Upper lobe of left lung (tissue), 4 donors: Measurements from ENCODE around the gene FNDC4.

Source experiments
- EP300 ChIP-seq, 4 donors: sonication (generic); formaldehyde crosslinking; IDR thresholded peaks; one replicate each; pipeline ENCODE4 v1.5.1; 2017; ENCODE audit warnings: antibody characterized with exemption in 4 of 4, control low read depth in 2 of 4
- POLR2A ChIP-seq, 4 donors: fragments of 450-650 bp; IDR thresholded peaks; one replicate each; pipeline ENCODE4 v1.5.1; 2016 to 2017; ENCODE audit warnings: antibody characterized with exemption in 4 of 4, mild to moderate bottlenecking in 2 of 4
- POLR2AphosphoS5 ChIP-seq, 2 donors: sonication (generic); formaldehyde crosslinking; IDR thresholded peaks; one replicate each; pipeline ENCODE4 v1.5.1; 2017; ENCODE audit warnings: antibody characterized with exemption in 2 of 2
- TF ChIP-seq, protein P1 (sequence below), 6 experiments: fragments of 450-650 bp in 4 of 6; fragments of 200-600 bp in 2 of 6; sonication (generic) in 2 of 6; IDR thresholded peaks; one replicate each; pipeline ENCODE4 v1.5.1; 2016 to 2019; ENCODE audit warnings: antibody characterized with exemption in 6 of 6

DNA sequence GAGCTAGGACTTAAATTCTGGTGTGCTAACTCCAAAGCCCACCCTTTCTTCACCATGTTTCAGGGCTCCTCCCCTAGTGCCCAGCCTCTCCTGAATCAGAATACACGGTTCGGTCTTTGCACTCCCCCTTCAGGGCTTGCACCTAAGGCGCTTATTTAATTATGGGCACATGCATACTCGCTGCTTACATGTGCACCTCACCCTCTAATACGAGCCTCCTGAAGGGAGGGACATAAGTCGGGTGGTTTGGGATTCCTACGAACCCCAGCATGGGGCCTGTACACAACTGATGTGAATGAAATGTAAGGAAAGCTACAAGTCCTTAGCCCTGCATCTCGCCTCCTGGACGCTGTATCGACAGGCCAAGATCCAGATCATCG is 5.9 kb downstream of the FNDC4 start:
- TF ChIP-seq POLR2A (IDR thresholded peaks at IDR 0.05) (no peak), EP300 (IDR thresholded peaks at IDR 0.05) (no peak), POLR2AphosphoS5 (IDR thresholded peaks at IDR 0.05) (no peak)
- TF ChIP-seq, protein P1, sequence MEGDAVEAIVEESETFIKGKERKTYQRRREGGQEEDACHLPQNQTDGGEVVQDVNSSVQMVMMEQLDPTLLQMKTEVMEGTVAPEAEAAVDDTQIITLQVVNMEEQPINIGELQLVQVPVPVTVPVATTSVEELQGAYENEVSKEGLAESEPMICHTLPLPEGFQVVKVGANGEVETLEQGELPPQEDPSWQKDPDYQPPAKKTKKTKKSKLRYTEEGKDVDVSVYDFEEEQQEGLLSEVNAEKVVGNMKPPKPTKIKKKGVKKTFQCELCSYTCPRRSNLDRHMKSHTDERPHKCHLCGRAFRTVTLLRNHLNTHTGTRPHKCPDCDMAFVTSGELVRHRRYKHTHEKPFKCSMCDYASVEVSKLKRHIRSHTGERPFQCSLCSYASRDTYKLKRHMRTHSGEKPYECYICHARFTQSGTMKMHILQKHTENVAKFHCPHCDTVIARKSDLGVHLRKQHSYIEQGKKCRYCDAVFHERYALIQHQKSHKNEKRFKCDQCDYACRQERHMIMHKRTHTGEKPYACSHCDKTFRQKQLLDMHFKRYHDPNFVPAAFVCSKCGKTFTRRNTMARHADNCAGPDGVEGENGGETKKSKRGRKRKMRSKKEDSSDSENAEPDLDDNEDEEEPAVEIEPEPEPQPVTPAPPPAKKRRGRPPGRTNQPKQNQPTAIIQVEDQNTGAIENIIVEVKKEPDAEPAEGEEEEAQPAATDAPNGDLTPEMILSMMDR (IDR thresholded peaks at IDR 0.05): no peak
